Activated naive CD4-positive, alpha-beta T cell treated with anti-CD3 and anti-CD28 coated beads, Interleukin-2, amount 50 U/mL, for 24 hours (primary cell): ENCODE data around the gene PCBP4.

Experiments used
- H3K27ac Mint-ChIP-seq: one replicate; pipeline ENCODE4 v1.8.0; 2021; ENCODE audit warnings: mild to moderate bottlenecking, mixed read lengths
- H3K27me3 Mint-ChIP-seq: one replicate; pipeline ENCODE4 v1.8.0; 2021; ENCODE audit warnings: mixed read lengths
- H3K36me3 Mint-ChIP-seq: one replicate; pipeline ENCODE4 v1.8.0; 2021; ENCODE audit warnings: mixed read lengths
- H3K4me1 Mint-ChIP-seq: one replicate; pipeline ENCODE4 v1.8.0; 2021; ENCODE audit warnings: mixed read lengths
- H3K4me3 Mint-ChIP-seq: one replicate; pipeline ENCODE4 v1.8.0; 2021; ENCODE audit warnings: mild to moderate bottlenecking, mixed read lengths
- H3K9me3 Mint-ChIP-seq: one replicate; pipeline ENCODE4 v1.8.0; 2021; ENCODE audit warnings: mixed read lengths

PCBP4 gene

GRCh38 chr3:51942603-51943450 lies 24.4 kb downstream of the PCBP4 start:
- no peaks in the 10 kb centered on the region for H3K27me3 Mint-ChIP-seq
- peak overlapping the region; percentile 98 for H3K4me3 Mint-ChIP-seq
- H3K36me3 Mint-ChIP-seq: peaks cover 14% of the 10 kb centered on the region
- no peaks in the 10 kb centered on the region for H3K9me3 Mint-ChIP-seq
- H3K4me1 Mint-ChIP-seq: peaks cover 33% of the 10 kb centered on the region
- peak overlapping the region; percentile 86 for H3K27ac Mint-ChIP-seq

GRCh38 chr3:51941798-51942602 lies 25.3 kb downstream of the PCBP4 start, which contains the start of the genes PARP3 and RRP9:
PARP3 (plus strand) TSS chr3:51942363; CDS start chr3:51943356, 993 bp downstream.
RRP9 (minus strand) TSS chr3:51941904; CDS start chr3:51941867, 37 bp downstream.
- H3K4me3 Mint-ChIP-seq: peak within 1 kb of the TSS; percentile 98
- peaks cover 33% of the 10 kb centered on the region for H3K4me1 Mint-ChIP-seq
- H3K27ac Mint-ChIP-seq: peak within 1 kb of the TSS; percentile 92
- no peaks in the 10 kb centered on the region for H3K27me3 Mint-ChIP-seq
- H3K9me3 Mint-ChIP-seq: no peaks in the 10 kb centered on the region
- H3K36me3 Mint-ChIP-seq: peaks cover 14% of the 10 kb centered on the region

GRCh38 chr3:51941463-51941797 lies 25.8 kb downstream of the PCBP4 start:
- no peaks in the 10 kb centered on the region for H3K27me3 Mint-ChIP-seq
- H3K4me3 Mint-ChIP-seq: peak overlapping the region; percentile 98
- H3K36me3 Mint-ChIP-seq: peaks cover 14% of the 10 kb centered on the region
- H3K4me1 Mint-ChIP-seq: peaks cover 33% of the 10 kb centered on the region
- H3K27ac Mint-ChIP-seq: peak overlapping the region; percentile 92
- H3K9me3 Mint-ChIP-seq: no peaks in the 10 kb centered on the region

GRCh38 chr3:51940648-51941462 lies 26.4 kb downstream of the PCBP4 start:
- Mint-ChIP-seq H3K36me3 (peaks cover 14% of the 10 kb centered on the region), H3K4me3 (peak overlapping the region; percentile 98), H3K27me3 (no peaks in the 10 kb centered on the region), H3K4me1 (peaks cover 33% of the 10 kb centered on the region), H3K27ac (peak overlapping the region; percentile 92), H3K9me3 (no peaks in the 10 kb centered on the region)

GRCh38 chr3:51938780-51939425 lies 28.4 kb downstream of the PCBP4 start:
- H3K27me3 Mint-ChIP-seq: no peaks in the 10 kb centered on the region
- H3K4me1 Mint-ChIP-seq: peaks cover 33% of the 10 kb centered on the region
- peaks cover 14% of the 10 kb centered on the region for H3K36me3 Mint-ChIP-seq
- peak overlapping the region; percentile 70 for H3K27ac Mint-ChIP-seq
- H3K4me3 Mint-ChIP-seq: peak overlapping the region; percentile 79
- H3K9me3 Mint-ChIP-seq: no peaks in the 10 kb centered on the region

GRCh38 chr3:51937611-51938450 lies 29.4 kb downstream of the PCBP4 start:
- Mint-ChIP-seq H3K4me1 (peaks cover 30% of the 10 kb centered on the region), H3K36me3 (peaks cover 14% of the 10 kb centered on the region), H3K9me3 (no peaks in the 10 kb centered on the region), H3K27ac (no peak overlapping the region), H3K4me3 (peak overlapping the region; percentile 42), H3K27me3 (no peaks in the 10 kb centered on the region)

GRCh38 chr3:51937014-51937413 lies 30.2 kb downstream of the PCBP4 start:
- Mint-ChIP-seq H3K9me3 (no peaks in the 10 kb centered on the region), H3K27ac (no peak overlapping the region), H3K27me3 (no peaks in the 10 kb centered on the region), H3K36me3 (peaks cover 14% of the 10 kb centered on the region), H3K4me1 (peaks cover 27% of the 10 kb centered on the region), H3K4me3 (no peak overlapping the region)

- Mint-ChIP-seq H3K4me3 (no peak overlapping the region), H3K36me3 (peaks cover 13% of the 10 kb centered on the region), H3K9me3 (no peaks in the 10 kb centered on the region), H3K27ac (no peak overlapping the region), H3K27me3 (no peaks in the 10 kb centered on the region), H3K4me1 (peaks cover 27% of the 10 kb centered on the region)
Observed at GRCh38 chr3:51935886-51936755, 31.1 kb downstream of the PCBP4 start.

- Mint-ChIP-seq H3K9me3 (no peaks in the 10 kb centered on the region), H3K36me3 (peaks cover 4% of the 10 kb centered on the region), H3K4me3 (no peak overlapping the region), H3K27me3 (no peaks in the 10 kb centered on the region), H3K4me1 (peaks cover 19% of the 10 kb centered on the region), H3K27ac (no peak overlapping the region)
Observed at GRCh38 chr3:51934991-51935885, 32.0 kb downstream of the PCBP4 start.

- peaks cover 3% of the 10 kb centered on the region for H3K36me3 Mint-ChIP-seq
- no peak overlapping the region for H3K27ac Mint-ChIP-seq
- no peaks in the 10 kb centered on the region for H3K27me3 Mint-ChIP-seq
- H3K4me3 Mint-ChIP-seq: no peak overlapping the region
- H3K4me1 Mint-ChIP-seq: peaks cover 10% of the 10 kb centered on the region
- H3K9me3 Mint-ChIP-seq: no peaks in the 10 kb centered on the region
Observed at GRCh38 chr3:51934139-51934850, 33.0 kb downstream of the PCBP4 start.

- Mint-ChIP-seq H3K36me3 (no peaks in the 10 kb centered on the region), H3K9me3 (no peaks in the 10 kb centered on the region), H3K27ac (no peak overlapping the region), H3K4me3 (no peak overlapping the region), H3K4me1 (peaks cover 6% of the 10 kb centered on the region), H3K27me3 (no peaks in the 10 kb centered on the region)
Observed at GRCh38 chr3:51933471-51934138, 33.6 kb downstream of the PCBP4 start.
